Activated T-helper 1 cell treated with anti-CD3 and anti-CD28 coated beads, Interleukin-2, amount 50 U/mL, for 16 hours (primary cell): ENCODE results near the gene PRR15L.

Experiments
- DNase-seq, 2 donors: peaks; one replicate each; pipeline ENCODE4 v3.0.0-alpha.2; 2020; ENCODE audit warnings: low read depth in 1 of 2, low spot score in 1 of 2

The PRR15L gene

DNA sequence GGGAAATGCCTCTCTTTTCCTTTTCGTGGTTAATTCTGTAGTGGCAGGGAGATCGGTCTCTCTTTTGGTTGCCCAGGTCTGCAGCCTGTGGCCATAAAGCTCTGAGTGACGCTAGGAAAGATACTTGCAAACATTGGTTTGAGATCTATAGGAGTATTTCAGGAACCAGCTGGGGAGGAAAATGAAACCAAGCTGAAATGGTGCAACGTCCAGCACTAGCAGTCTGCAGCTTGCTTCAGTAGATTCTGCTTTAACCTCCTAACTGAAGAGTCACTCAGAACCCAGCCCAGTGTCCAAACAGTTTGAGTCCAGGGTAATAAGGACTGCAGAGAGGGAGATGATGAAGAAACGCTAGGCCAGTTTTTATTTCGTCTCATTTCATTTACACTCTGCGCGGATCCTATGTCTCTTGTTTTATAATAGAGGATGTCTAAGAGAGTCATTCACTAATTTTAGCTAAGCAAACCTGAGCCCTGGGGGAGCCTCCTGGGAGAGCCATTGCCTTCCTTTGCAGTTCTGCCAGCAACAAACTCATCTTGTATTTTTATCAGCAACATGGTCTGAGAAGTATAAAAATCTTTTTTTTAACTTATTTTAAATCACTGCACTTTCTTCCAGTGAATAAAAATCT is 49.6 kb downstream of the PRR15L start:
- DNase-seq = no peak

DNA sequence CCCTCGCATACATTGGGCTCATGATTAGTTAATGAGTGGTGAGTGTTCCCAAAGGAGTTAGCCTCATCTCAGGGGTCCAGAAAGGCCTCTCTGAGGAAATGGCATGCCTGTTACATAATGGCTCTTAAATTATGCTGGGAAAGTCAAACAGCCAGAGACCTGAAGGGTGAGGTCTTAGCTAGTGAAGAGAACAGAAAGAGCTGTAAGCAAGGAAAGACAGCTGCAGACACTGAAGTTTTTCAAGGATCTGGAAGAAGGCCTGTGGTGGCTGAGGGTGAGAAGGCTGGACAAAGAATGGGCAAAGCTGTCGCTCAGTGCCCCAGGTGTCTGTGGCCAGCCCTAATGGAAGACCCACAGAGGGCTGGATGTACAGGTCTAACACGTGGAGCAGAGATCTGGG is 51.2 kb downstream of the PRR15L start:
- no peak for DNase-seq

DNA sequence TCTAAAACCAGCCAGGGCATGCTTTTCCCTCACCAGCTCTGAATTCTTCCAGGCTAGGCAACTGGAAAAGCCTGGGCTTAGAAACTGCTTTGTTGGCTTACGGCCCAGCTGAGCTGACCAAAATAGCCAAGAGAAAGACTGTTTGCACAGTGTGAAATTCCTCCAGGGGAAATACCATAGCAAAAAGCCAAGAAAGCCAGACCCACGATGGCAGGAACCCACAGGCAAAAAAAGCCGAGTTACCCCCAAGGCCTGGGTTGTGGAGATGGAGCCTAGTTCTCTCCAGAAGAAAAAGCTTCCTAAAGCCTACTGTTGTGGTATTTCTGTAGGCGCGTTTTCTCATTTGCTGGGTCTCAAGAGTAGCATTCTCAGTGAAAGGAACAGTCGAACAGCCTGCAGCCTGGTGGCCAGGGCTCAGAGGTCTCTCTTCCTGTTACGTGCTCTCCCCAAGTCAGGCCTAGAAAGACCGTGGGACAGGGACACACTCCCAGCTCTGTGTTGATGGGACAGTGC is 52.4 kb downstream of the PRR15L start:
- no peak for DNase-seq

DNA sequence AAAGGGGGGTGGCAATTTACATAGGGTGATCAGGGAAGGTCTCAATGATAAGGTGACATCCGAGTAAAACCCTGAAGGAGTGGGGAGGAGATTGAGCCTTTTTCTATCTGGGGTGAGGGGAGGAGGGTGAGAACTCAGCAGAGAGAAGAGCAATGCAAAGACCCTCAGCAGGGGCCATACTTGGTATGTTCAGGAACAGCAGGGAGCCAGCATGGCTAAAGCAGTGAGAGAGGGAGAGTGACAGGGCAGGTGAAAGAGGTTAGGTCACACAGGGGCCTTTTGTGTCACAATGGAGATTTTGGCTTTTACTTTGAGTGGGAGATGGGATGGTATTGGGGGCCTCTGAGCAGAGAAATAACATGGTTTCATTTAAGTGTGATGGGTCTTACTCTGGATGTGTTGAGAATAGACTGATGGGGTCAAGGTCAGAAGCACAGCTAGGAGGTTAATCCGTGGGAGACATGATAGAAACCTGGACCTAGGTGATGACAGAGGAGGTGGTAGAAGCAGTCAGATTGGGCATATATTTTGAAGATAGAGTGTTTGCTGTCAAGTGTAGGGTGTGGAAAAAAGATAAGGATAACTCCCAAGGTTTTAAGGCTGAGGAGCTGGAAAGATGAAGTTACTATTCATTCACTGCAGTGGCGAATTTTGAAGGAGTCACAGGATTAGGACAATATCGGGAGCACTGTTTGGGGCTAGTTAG is 55.5 kb downstream of the PRR15L start:
- no peak for DNase-seq
